Measurements from ENCODE around the gene RLBP1. TPM values are rescaled to one million over a fixed set of nuclear protein-coding genes. Genes with fewer than 3 reads are reported as not detected.

RLBP1 gene
- total and polyA plus RNA-seq, 12 donors: not detected

- 78 to 84% methylated on average over 14 of the region's 14 CpGs for WGBS, 2 donors
- no peak for DNase-seq
- H3K27ac ChIP-seq: no peak overlapping the region
- no peaks in the 10 kb centered on the region for H3K9me3 ChIP-seq
- H3K4me3 ChIP-seq: no peak overlapping the region
- H3K27me3 ChIP-seq: no peaks in the 10 kb centered on the region
- intact Hi-C loops (cut with DNase I): loop anchor here in 8 of 10 donors (2.0 to 10.0 kb wide), 8 partner anchors 36 to 229 kb away; partner anchors contain the start of gene FANCI (in 1 of the 8)
- no peak for ATAC-seq
- peaks cover 0 to 8% (median 7%) of the 10 kb centered on the region in 9 donors for H3K4me1 ChIP-seq
- TF ChIP-seq CTCF (IDR thresholded peaks at IDR 0.05): no peak
- peaks cover 0 to 12% (median 0%) of the 10 kb centered on the region in 9 donors for H3K36me3 ChIP-seq
These were observed 15.3 kb downstream of the RLBP1 start for GRCh38 chr15:89205991-89206585.

- intact Hi-C loops (cut with DNase I): loop anchor here in 2 of 10 donors (10.0 kb wide), 2 partner anchors 91 to 231 kb away; no protein-coding TSS in a partner anchor
- DNase-seq: no peak
These were observed 17.6 kb downstream of the RLBP1 start for GRCh38 chr15:89203705-89204273.

GRCh38 chr15:89201465-89202005 is 19.8 kb downstream of the RLBP1 start:
- H3K36me3 ChIP-seq: peaks cover 0 to 49% (median 12%) of the 10 kb centered on the region in 9 donors
- no peak overlapping the region for H3K27ac ChIP-seq
- no peak for DNase-seq
- no peak for TF ChIP-seq CTCF (IDR thresholded peaks at IDR 0.05)
- WGBS, 2 donors: 87 to 92% methylated on average over 20 of the region's 20 CpGs
- no peak overlapping the region for H3K4me3 ChIP-seq
- no peak for ATAC-seq
- peaks cover 0 to 42% (median 28%) of the 10 kb centered on the region in 9 donors for H3K4me1 ChIP-seq
- no peaks in the 10 kb centered on the region for H3K27me3 ChIP-seq
- H3K9me3 ChIP-seq: no peaks in the 10 kb centered on the region
- intact Hi-C loops (cut with DNase I): loop anchor here in 2 of 10 donors (10.0 kb wide), 2 partner anchors 93 to 233 kb away; no protein-coding TSS in a partner anchor

More at GRCh38 chr15:89203705-89204273, 17.6 kb downstream of the RLBP1 start:
- Histone ChIP-seq H3K4me1 (peaks cover 6 to 28% (median 20%) of the 10 kb centered on the region in 9 donors), H3K4me3 (no peak overlapping the region), H3K9me3 (no peaks in the 10 kb centered on the region), H3K36me3 (peaks cover 0 to 34% (median 7%) of the 10 kb centered on the region in 9 donors), H3K27me3 (no peaks in the 10 kb centered on the region), H3K27ac (no peak overlapping the region)
- no peak for ATAC-seq
- TF ChIP-seq CTCF (IDR thresholded peaks at IDR 0.05): no peak
- 57 to 64% methylated on average over 2 of the region's 2 CpGs for WGBS, 2 donors

GRCh38 chr15:89200182-89200581 is 21.2 kb downstream of the RLBP1 start:
- H3K27ac ChIP-seq: peak overlapping the region in 6 of 10 donors; percentile 40 to 72 (median 58)
- ATAC-seq (no peak), DNase-seq (no peak)
- intact Hi-C loops (cut with DNase I): loop anchor here in 2 of 10 donors (10.0 kb wide), 2 partner anchors 95 to 235 kb away; no protein-coding TSS in a partner anchor
- H3K4me1 ChIP-seq: peaks cover 0 to 52% (median 31%) of the 10 kb centered on the region in 9 donors
- no peaks in the 10 kb centered on the region for H3K9me3 ChIP-seq
- H3K4me3 ChIP-seq: no peak overlapping the region
- 85 to 86% methylated on average over 12 of the region's 12 CpGs for WGBS, 2 donors
- no peak for TF ChIP-seq CTCF (IDR thresholded peaks at IDR 0.05)
- peaks cover 0 to 63% (median 24%) of the 10 kb centered on the region in 9 donors for H3K36me3 ChIP-seq
- no peaks in the 10 kb centered on the region for H3K27me3 ChIP-seq

All from heart right ventricle (tissue), 16 donors.